DOHH2 (cell line): ENCODE data around the gene SLC38A9.

Source experiments
- H3F3A ChIP-seq: fragments of 200-600 bp; sonication (generic), shearing (Covaris generic); 2 replicates; pipeline ENCODE4 v1.6.0; 2016; ENCODE audit warnings: antibody characterized with exemption, mild to moderate bottlenecking; ENCODE audit not compliant: control insufficient read depth, insufficient read depth
- H3K27ac ChIP-seq: fragments of 200-600 bp; sonication (generic); 2 replicates; pipeline ENCODE4 v1.5.1; 2014; ENCODE audit warnings: low read depth, mild to moderate bottlenecking, low read length, moderate library complexity
- H3K27me3 ChIP-seq: fragments of 200-600 bp; sonication (generic); 2 replicates; pipeline ENCODE4 v1.6.1; 2014; ENCODE audit warnings: mild to moderate bottlenecking, low read length, mixed read lengths; ENCODE audit not compliant: control insufficient read depth
- H3K36me3 ChIP-seq: fragments of 200-600 bp; sonication (generic); 2 replicates; pipeline ENCODE4 v1.6.1; 2014; ENCODE audit warnings: mild to moderate bottlenecking, low read length, moderate library complexity, mixed read lengths; ENCODE audit not compliant: control insufficient read depth
- H3K4me1 ChIP-seq: fragments of 200-600 bp; sonication (generic); 2 replicates; pipeline ENCODE4 v1.6.1; 2014; ENCODE audit warnings: mild to moderate bottlenecking, low read length, mixed read lengths; ENCODE audit not compliant: control insufficient read depth
- H3K4me2 ChIP-seq: fragments of 200-600 bp; sonication (generic); 2 replicates; pipeline ENCODE4 v1.6.0; 2014; ENCODE audit warnings: mild to moderate bottlenecking, low read length, moderate library complexity
- H3K4me3 ChIP-seq: fragments of 200-600 bp; sonication (generic); 2 replicates; pipeline ENCODE4 v1.5.1; 2014; ENCODE audit warnings: mild to moderate bottlenecking, low read length, mixed read lengths
- H3K79me2 ChIP-seq: fragments of 200-600 bp; sonication (generic); 2 replicates; pipeline ENCODE4 v1.6.1; 2014; ENCODE audit warnings: mild to moderate bottlenecking, low read length, mixed read lengths; ENCODE audit not compliant: control insufficient read depth
- H3K9me2 ChIP-seq: fragments of 200-600 bp; sonication (generic); replicated peaks from 2 replicates; pipeline ENCODE4 v1.6.1; 2014; ENCODE audit warnings: mild to moderate bottlenecking, low read length, mixed read lengths; ENCODE audit not compliant: control insufficient read depth
- H3K9me3 ChIP-seq: fragments of 200-600 bp; sonication (generic); 2 replicates; pipeline ENCODE4 v1.6.1; 2014; ENCODE audit warnings: antibody characterized with exemption, low read length, mixed read lengths; ENCODE audit not compliant: control insufficient read depth, insufficient read depth
- H4K20me1 ChIP-seq: fragments of 200-600 bp; sonication (generic); 2 replicates; pipeline ENCODE4 v1.6.0; 2014; ENCODE audit warnings: low read depth, mild to moderate bottlenecking, antibody characterized with exemption, low read length, moderate library complexity; ENCODE audit not compliant: control insufficient read depth, insufficient read depth
- EZH2phosphoT487 ChIP-seq: fragments of 200-600 bp; sonication (generic); IDR thresholded peaks from 2 replicates; pipeline ENCODE4 v1.6.1; 2017; ENCODE audit warnings: borderline replicate concordance, mild to moderate bottlenecking, antibody characterized with exemption, low read length, moderate library complexity, mixed read lengths
- TF ChIP-seq, protein P1 (sequence below): fragments of 200-600 bp; sonication (generic); IDR thresholded peaks from one replicate; pipeline ENCODE4 v1.5.1; 2014; ENCODE audit warnings: antibody characterized with exemption, mild to moderate bottlenecking, low read depth, low read length; ENCODE audit not compliant: poor library complexity, severe bottlenecking

SLC38A9 gene

DNA sequence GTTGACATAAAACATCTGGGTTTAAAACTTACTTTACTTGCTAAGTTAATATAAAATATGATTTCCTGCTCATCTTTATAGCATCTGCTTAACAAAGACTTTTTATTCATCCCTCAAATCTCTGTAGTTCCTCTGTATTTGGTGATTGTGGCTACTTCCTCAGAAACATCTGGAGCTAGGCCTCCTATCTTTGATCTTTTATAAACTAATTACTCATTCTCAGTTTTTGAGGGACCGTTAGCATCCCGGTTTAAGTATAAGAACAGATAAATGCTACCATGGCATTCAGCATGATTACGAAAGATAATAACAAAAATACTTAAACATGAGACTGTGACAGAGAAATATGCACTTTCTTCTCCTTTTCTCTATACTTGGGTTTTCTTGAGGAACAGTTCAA is 85.3 kb downstream of the SLC38A9 start:
- H4K20me1 ChIP-seq = no peaks in the 10 kb centered on the region
- no peaks in the 10 kb centered on the region for H3K27me3 ChIP-seq
- H3F3A ChIP-seq = no peaks in the 10 kb centered on the region
- no peaks in the 10 kb centered on the region for H3K9me2 ChIP-seq
- H3K27ac ChIP-seq = no peak overlapping the region
- no peak overlapping the region for H3K4me3 ChIP-seq
- no peaks in the 10 kb centered on the region for H3K79me2 ChIP-seq
- TF ChIP-seq EZH2phosphoT487 = no peak
- TF ChIP-seq, protein P1, sequence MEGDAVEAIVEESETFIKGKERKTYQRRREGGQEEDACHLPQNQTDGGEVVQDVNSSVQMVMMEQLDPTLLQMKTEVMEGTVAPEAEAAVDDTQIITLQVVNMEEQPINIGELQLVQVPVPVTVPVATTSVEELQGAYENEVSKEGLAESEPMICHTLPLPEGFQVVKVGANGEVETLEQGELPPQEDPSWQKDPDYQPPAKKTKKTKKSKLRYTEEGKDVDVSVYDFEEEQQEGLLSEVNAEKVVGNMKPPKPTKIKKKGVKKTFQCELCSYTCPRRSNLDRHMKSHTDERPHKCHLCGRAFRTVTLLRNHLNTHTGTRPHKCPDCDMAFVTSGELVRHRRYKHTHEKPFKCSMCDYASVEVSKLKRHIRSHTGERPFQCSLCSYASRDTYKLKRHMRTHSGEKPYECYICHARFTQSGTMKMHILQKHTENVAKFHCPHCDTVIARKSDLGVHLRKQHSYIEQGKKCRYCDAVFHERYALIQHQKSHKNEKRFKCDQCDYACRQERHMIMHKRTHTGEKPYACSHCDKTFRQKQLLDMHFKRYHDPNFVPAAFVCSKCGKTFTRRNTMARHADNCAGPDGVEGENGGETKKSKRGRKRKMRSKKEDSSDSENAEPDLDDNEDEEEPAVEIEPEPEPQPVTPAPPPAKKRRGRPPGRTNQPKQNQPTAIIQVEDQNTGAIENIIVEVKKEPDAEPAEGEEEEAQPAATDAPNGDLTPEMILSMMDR = no peak
- no peaks in the 10 kb centered on the region for H3K9me3 ChIP-seq
- no peak overlapping the region for H3K4me2 ChIP-seq
- H3K4me1 ChIP-seq = no peaks in the 10 kb centered on the region
- H3K36me3 ChIP-seq = no peaks in the 10 kb centered on the region; the same call in 1 of the 2 replicates

DNA sequence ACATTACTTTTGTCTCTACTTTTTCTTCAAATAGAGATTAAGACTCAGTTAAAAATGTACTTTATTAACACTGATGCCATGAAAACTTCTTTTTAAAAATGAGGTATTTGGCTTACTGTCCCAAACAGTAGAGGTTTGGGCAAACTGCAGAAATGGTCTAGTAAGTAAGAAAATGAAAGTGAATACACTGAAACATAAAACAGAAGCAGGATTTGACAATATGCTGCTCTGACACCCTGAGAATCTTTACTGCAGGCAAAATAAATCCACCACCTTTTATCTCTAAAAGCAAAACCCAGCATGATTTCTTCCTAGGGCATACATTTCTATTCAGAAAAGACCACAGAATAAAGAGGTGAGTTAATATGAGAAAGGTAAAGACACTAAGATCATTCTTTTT is 86.2 kb downstream of the SLC38A9 start:
- Histone ChIP-seq H3K9me2 (no peaks in the 10 kb centered on the region), H3K4me2 (no peak overlapping the region), H3F3A (no peaks in the 10 kb centered on the region), H3K36me3 (no peaks in the 10 kb centered on the region; the same call in 1 of the 2 replicates), H3K4me3 (no peak overlapping the region), H3K27ac (no peak overlapping the region), H3K27me3 (no peaks in the 10 kb centered on the region), H3K9me3 (no peaks in the 10 kb centered on the region), H4K20me1 (no peaks in the 10 kb centered on the region), H3K4me1 (no peaks in the 10 kb centered on the region), H3K79me2 (no peaks in the 10 kb centered on the region)
- TF ChIP-seq, protein P1 = no peak
- no peak for TF ChIP-seq EZH2phosphoT487

DNA sequence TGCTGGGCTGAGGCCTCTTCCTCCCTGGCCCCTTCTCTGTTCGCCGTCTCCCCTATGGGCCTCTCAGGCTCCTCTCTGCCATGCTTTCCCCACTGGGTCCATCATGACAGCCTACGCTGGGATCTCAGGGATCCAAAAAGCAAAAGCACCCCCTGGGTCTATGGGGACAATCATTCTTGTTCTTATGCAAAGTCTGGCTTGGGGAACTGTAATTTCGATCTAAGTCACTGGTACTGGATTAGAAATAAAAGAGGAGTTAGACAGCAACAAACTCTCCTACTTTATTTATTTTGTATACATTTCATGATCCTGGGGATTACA is 86.6 kb downstream of the SLC38A9 start:
- no peaks in the 10 kb centered on the region; the same call in 1 of the 2 replicates for H3K36me3 ChIP-seq
- no peaks in the 10 kb centered on the region for H3K9me2 ChIP-seq
- no peaks in the 10 kb centered on the region for H3K27me3 ChIP-seq
- no peaks in the 10 kb centered on the region for H3K4me1 ChIP-seq
- no peak overlapping the region for H3K4me3 ChIP-seq
- no peaks in the 10 kb centered on the region for H3K79me2 ChIP-seq
- H4K20me1 ChIP-seq = no peaks in the 10 kb centered on the region
- no peaks in the 10 kb centered on the region for H3F3A ChIP-seq
- H3K27ac ChIP-seq = no peak overlapping the region
- H3K9me3 ChIP-seq = no peaks in the 10 kb centered on the region
- no peak overlapping the region for H3K4me2 ChIP-seq
- TF ChIP-seq, protein P1 = no peak
- no peak for TF ChIP-seq EZH2phosphoT487
